T1000 (cell line): ENCODE data around the gene TMEM242.
"Not testable (repeated sequence)": the region's sequence is repeated elsewhere in the genome, so short reads cannot be mapped to it uniquely, and the experiment has no call there.

Experiments
- DNase-seq: peaks from one replicate; lab custom pipeline; 2025; ENCODE audit warnings: mixed read lengths; lab: John Stamatoyannopoulos, UW

Gene TMEM242

DNA sequence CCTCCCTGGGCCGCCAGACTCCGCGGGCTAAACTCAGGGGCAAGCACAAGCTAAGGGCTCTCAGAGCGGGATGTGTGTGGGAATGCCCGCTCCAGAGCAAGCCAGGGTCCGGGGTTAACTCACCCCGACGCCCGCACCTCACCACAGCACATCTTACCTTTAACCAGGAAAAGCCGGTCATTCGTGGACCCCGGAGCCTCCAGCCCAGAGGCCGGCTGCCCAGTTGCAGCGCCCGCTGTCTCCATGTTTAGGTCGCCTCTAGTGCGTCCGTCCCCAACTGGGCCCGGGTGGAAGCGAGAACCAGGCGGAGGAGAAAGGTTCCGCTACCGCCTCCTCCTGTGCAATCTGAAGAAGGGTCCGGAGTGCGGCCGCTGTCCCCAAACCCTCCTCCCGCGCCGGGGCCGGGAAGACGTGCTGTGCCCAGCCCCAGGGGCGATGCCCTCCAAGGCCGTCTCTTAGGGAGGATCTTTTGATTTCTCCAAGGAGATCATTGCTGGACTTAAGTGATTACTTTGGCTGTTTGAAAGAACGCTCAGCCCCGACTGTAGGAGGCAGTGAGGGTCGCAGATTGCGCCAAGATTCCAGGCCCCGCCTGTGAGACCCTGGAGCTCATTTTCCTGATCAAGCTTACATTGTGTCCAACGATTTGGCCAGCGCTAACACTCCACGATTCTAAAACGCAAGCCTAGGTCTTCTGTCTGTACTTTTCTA, at the start of gene TMEM242:
Gene TMEM242, minus strand, starts transcription at position 265 of the 711 bp plus-strand sequence. Its CDS starts 20 bp downstream, at position 245.
- no peak for DNase-seq

DNA sequence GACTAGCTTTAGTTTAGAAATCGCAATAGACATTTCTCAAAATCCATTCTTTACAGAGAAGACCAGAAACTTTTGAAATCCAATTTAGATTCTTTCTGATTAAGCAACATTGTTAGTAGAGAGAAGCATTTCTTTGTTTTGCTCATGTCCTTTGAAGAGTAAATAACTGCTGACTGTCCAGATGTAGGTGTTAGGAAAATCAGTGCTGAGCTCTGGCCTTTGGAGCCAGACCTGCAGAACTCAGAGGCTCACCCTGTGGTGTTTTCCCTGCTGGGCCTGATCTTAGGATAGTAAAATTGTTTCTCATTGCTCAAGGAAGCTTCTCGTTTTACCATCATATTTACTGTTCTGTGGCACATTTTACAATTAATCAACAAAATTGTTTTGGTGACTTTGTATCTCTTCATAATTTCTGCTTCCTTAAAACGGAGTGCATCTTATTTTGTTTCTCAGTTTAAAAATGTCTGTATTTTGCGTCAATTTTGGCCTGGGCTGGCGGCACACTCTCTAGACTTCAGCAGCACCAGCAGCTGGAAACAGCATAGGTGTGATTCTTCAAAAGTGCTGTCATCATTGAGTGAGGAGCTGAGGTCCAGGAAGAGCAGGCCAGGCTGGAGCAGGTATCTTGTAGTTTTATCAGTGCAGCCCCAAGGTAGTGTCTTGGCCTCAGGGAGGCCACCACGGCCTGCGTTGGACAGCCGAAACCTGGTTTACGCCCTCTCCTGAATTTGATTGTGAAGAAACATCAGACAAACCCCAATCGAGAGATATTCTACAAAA, 49.4 kb upstream of the TMEM242 start:
- DNase-seq, result no peak

DNA sequence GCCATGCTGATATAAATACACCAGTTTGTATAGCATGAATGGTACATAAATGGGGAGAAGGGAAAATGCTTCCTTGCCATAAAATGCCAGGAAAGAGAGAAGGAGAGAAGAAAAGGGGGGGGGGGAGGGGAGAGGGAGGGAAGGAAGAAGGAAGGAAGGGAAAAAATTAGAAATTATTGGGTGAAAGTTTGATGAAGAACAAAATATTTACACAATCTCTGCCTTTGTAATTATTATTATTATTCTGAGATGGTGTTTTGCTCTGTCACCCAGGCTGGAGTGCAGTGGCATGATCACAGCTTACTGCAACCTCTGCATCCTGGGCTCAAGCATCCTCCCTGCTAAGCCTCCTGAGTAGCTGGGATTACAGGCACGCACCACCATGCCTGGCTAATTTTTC, 47.4 kb upstream of the TMEM242 start:
- no peak for DNase-seq

DNA sequence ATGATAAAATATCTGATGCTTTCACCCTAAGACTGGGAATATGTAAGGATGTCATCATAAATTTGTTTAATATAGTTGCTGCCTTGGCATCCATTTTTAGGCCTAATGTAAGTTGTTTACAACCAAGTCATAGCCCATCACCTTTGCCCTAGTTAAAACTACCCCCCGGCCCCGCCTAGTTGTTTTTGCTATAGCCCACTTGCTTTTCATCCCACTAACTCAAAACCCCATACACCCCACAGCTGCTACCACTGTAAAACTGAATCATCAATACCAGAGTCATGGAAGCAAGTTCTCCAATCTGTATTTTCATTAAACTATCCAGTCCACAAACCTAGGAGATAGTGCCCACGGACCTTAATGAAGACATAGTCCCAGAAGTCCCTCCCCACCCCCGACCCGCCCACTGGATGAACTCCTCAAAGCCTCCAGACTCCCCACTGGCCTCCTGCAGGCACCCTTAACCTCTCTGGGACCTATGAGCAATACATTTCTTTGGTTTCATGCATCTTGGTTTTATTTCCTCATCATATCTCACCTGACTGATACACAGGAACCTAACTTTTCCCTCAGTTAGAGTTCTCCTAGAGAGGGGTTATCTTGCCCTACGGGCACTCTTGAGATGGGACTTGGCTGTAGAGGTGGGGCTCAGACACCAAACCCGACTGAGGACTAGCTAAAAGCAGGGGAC, 45.2 kb upstream of the TMEM242 start:
- DNase-seq, result no peak

DNA sequence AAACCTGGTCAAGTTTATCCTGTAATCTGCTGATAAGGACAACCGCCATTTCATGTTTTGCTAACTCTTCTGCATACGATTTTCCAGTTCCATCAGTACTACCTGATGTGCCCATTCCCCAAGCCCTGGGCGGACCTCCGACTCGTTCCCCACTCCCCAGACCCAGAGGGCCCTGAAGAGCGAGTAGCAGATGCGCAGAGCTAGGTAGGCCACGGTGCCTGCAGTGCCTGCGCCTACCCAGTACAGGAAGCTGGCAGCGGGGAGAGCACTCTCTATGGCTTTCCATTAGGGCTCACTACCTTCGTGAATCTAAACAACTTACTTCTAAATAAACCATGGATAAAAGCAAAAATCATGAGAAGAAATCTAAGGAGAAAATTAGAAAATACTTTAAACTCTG, 43.3 kb upstream of the TMEM242 start:
- DNase-seq, result no peak

DNA sequence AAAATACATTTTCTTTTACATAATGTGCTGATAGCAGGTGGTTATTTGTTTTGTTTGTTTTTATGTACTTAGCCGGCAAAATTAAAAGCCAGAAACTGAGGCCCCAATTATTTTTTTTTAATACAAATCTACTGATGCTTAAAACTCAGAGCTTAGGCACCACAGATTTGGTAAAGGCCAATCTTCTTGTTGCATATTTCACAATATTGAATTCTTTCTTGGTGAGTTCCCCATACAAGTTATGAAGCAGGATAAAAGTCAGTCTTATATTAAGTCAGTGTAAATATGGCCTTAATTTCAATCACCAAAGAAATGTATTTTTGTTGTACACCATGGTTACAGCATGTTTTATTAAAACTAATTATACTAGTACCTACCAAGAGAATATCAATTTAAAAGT, 41.4 kb upstream of the TMEM242 start:
- DNase-seq, result no peak

DNA sequence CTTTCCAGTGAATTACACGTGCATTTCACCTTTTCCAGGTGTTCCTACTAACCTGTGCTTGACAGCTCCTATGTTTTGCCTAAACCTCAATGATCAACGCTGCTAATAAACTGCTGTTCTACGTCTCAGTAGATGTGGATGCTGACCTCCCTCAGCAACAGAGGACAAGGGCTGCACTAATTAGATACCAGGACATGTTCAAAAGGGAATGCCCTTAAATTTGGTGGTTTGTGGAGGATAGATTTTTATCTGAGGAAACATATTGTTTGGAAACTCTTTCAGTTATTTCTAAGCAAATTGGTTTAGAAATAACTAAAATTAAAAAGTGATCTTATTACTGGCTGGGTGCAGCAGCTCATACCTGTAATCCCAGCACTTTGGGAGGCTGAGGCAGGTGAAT, 38.6 kb upstream of the TMEM242 start:
- DNase-seq, result no peak

DNA sequence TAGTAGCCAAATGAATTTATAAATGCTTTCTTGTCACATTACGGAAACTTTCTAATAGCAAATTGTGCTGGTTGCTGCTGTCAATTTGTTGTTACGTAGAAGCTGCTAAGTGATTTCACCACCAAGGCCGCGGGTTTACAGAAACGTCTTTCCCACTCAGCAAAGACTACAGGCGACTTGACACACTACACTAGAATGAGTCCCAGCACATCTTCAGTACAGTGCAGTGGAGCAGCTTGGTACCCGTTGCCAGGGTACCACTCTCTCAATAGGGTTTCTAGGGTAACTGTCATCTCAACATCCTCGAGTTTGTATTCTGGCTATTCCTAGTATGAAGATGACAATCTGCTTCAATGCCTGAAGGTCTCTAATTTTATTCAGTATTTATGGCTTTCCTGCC, 35.0 kb upstream of the TMEM242 start:
- DNase-seq, result no peak

DNA sequence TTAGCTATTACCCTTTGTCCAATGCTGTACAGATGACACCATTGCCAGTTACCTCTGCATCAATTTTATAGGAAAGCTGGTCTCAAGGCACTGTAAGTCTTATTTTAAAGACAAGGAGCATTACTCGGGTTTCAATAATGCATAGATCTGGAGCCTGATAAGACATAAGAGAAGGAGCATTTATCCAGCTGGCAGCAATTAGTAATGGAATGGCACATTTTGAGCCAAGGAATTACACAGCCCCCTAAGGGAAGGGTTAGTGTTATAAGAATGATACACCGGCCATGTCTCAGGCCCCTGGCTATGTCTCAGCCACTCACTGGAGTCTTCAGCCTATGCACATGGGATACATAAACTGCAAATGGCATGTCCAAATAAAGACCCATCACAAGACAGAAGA, 23.1 kb upstream of the TMEM242 start:
- DNase-seq, result no peak

DNA sequence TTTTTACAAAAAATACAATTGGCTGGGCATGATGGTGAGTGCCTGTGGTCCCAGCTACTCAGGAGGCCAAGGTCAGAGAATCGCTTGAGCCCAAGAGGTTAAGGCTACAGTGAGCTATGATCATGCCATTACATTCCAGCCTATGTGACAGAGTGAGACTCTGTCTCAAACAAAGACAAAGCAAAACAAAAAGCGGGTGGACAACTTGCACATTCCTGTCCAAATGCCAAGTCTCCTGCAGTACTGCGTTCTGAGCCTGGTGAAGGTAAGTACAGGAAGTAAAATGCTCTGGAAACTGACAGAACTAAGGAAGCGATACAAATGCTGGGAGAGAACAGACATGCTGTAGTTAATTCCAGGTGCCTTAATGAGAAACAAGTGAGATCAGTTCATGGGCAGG, 20.4 kb upstream of the TMEM242 start:
- DNase-seq, result no peak

DNA sequence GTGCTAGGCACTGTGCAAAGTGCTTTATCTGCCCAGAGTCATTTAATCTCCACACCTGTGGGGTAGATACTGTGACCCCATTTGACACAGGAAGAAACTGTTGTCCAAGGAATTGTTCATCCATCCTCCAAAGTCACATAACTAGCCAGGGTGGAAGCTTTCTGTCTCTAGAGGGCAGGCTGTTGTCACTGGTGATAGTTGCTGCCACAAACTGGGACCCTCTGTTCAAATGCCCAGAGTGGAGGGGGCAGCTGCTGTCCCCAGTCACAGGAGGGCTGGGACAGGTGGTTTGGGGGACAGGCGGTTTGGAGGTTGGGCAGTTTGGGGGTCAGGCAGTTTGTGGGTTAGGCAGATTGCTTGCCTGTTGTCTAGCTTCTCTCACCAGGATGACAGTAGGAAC, 16.1 kb upstream of the TMEM242 start:
- no peak for DNase-seq

DNA sequence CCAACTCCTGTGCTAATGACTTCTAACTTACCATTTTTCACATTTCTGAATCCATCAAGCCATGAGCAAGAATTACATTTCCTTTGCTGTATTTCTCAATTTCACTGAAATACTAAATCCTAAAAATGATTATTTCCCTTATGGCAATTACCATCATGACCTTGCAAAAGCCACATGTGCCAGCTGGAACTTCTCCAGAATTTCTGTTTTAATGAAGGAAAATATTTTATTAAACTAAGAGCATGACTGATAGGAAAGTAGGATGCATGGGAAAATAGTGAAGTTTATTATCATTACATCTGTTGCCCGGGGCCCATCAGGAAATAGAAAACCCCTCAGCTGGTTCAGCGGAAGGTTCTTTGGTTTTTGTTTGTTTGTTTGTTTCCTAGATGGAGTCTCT, 14.4 kb upstream of the TMEM242 start:
- DNase-seq, result no peak

DNA sequence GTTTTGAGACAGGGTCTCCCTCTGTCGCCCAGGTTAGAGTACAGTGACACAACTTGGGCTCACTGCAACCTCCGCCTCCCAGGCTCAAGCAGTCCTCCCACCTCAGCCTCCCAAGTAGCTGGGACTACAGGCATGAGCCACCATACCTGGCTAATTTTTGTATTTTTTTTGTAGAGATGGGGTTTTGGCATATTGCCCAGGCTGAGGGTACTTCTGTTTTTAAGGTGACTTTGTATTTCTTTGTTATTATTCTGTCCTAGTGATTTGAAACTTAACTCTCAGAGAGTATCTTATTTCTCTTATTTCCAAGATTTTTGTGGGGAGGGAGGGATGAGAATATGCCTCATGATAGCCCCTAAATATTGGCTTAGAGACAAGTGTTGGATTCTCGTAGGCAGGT, 14.0 kb upstream of the TMEM242 start:
- DNase-seq, result not testable (repeated sequence)

DNA sequence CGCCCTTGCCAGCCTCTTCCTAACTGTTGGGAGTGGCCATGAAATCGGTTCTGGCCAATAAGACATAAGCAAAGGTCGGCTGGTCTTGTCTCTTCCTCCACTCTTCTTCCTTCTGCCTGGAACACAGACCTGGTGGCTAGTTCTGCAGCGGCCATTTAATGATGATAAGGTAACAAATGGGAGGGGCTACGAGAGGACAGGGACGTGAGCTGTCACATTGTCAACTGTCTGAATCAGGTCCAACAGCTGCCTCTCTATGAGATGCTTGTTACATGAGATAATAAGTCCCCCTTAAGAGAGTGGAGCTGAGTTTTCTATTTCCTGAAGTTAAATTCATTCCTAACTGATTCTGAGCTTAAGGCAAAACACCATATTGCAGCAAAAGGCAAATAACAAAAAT, 12.5 kb upstream of the TMEM242 start:
- DNase-seq, result no peak

DNA sequence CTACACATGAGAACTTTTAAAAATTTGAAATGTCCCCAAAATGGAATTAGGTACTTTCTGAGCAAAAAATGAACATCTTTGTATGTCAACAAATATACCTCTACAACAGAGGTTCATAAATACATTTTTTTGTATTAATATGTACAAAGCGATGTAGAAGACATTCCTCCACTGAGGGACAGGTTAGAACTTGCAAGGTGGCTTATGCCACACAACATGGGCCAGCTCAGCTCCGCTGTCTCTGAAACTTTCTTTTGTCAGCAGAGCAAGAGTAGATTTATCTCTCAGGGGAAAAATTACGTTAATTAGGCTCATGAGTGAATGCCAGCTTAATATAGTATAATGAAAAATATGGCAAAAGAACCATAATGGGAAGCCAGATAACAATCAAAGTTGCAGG, 10.6 kb upstream of the TMEM242 start:
- DNase-seq, result no peak

DNA sequence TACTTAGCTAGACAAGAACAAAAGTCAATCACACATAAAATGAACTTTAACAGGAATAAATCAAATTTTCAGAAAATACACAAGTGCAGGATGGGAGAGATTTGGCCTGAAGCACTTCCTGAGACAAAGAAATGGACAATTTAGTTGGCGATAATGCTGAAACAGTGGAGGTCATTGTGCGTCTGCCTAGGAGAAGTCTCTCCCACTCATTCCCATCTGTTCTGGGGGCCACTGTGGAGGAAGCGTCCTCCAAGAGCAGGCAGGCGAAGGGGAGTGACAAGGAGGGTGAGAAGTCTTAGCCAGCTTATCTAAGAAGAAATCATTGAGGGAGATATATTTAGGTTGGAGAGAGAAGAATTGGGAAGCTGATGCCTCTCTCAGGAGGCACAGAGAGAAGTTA, 10.2 kb upstream of the TMEM242 start:
- DNase-seq, result no peak

DNA sequence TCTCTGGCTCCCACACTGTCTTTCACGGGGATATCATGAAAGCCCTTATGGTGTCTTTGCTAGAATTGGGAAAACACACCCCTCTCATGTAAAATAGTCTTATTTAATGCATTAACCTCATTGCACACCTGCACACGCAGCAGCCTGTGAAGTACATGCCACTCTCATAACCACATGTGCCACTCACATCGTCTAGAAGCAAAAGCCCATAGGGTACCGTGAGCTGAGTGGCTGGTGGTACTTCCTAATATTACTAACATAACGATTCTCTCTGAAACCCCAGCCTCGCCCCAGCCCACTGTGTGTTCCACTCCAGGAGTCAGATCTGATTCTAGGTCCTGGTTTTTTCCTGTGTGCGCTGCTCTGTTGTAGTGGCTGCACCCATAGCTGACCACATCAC, 9.5 kb upstream of the TMEM242 start:
- no peak for DNase-seq

DNA sequence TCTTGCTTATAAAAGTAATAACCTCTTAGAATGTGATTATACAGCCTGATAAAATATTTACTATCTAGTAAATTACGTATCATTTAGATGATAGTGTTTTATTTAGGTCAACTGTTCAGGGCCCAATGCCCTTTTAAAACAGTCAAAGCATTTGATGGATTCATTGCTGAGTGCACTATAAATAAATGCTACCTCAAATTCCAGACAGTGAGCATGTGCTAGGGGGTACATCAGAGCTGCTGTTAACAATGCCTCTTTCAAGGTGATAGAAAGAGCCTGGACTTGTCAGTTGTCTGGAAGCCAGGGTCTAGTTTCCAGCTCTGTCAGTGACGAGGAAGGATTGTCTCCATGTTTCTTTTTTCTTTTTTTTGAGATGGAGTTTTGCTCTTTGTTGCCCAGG, 7.5 kb upstream of the TMEM242 start:
- no peak for DNase-seq

DNA sequence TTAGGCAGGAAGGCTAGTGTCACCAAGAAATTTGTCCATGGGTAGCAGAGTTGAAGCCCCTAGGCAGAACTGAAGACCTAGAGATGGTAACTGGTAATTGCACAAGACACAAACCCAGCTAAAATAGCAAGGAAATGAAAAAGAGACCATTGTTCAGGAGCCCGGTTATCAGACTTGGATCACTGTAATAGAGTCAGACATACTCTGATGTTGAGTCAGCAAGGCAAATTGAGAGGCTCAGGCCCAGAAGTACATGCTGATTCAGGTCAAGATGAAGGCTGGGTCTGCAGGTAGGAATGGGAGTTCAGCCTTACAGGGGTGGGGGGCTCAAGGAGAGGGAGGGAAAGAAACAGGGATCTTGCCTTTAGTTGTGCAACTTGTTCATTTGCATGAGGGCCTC, 6.5 kb upstream of the TMEM242 start:
- DNase-seq, result no peak

DNA sequence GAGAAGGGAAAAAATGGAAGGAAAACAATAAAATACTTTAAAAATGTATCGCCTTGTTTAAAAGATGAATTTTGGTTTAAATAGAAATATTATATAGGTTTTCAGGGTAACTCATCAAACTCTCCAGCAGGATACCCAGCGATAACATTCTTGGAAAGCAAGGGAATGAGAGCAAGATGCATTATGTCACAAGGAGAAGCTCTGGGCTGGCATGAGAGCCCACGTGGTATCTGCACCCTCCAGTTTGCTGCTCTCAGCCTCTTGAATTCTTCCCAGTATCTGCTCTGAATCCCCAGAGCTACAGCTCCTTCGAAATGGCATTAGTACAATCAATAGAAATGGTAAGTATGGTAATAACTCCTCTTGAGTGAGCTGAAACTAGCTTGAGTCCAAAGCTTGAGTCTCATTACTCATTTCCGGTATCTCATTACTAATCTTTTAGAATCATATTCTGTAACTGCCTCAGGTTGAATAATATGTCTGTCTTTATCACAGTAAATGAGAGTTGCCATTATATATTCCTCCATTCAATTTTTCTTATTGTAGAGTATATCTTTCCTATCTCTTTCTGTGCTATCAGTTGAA, 4.9 kb upstream of the TMEM242 start:
- DNase-seq, result no peak

DNA sequence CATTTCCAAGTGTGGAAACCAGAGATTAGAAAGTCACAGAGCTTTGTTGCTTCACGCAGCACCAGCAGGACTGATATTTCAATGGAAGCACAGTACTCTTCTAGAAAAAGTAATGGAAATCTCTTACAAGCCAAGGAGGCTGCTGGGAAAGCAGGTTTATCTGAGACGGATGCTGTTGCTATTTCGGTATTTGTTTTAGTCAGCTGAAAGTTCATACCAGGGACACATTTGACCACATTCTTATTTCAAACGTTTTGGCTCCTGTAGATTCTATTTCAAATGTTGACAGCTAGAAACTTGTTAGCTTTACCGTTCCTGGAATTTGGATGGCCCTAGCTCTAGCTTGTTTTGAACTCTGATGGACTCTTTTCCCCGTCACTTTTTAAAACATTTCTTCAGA, 3.7 kb upstream of the TMEM242 start:
- no peak for DNase-seq

DNA sequence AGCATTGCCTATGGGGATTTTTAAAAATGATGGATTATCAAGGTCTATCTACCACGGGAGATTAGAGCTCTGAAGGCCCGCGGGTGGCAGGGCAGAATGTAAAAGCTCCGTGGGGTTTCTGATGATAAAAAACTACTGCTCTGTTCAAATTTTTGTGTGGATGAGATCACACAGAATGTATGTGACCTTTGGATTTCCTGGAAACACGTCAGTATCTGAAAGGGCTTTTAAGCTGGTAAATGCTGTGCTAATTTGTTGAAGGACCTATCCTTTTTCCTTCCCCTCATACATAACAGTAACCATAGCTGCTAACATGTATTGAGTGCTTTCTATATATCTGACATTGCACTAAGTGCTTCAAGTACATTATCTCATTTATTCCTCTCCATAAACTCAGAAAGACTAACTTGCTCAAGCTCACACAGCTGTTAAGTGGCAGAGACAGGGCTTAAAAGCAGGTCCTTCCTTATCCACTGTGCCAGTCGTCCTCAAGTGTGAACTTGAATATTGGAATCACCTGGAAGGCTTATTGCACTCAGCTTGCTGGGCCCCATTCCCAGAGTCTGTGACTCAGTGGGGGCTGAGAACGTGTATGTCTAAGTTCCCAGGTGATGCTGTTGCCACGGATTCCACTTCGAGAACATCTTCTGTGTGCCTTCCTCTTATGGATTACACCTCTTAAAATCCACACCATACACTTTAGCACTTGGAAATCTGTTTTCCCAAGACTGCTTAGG, 1.9 kb upstream of the TMEM242 start:
- DNase-seq, result no peak
